Ovary (tissue), 3 donors: ENCODE data around the gene LHFPL6.

ENCODE experiments used
- CTCF ChIP-seq, 3 donors: fragments of 450-650 bp in 2 of 3; fragments of 200-600 bp in 1 of 3; IDR thresholded peaks; one replicate each; pipeline versions ENCODE4 v1.5.1 to v1.8.0; 2016 to 2022; ENCODE audit warnings: antibody characterized with exemption in 3 of 3, mild to moderate bottlenecking in 1 of 3
- POLR2A ChIP-seq: fragments of 450-650 bp; IDR thresholded peaks from one replicate; pipeline ENCODE4 v1.6.1; 2017; ENCODE audit warnings: antibody characterized with exemption, mild to moderate bottlenecking, moderate library complexity
- donor health status: DM: no; HTN: no; CAD: no.

GRCh38 chr13:39318161-39318560, 284.8 kb downstream of the LHFPL6 start:
- TF ChIP-seq CTCF (IDR thresholded peaks at IDR 0.05): no peak
- no peak for TF ChIP-seq POLR2A
